ENCODE data around the gene CYLD. TPM values are rescaled to one million over a fixed set of nuclear protein-coding genes. Genes with fewer than 3 reads are reported as not detected.

The CYLD gene
- polyA plus RNA-seq, 1 donor from 2014 or later, result 27.6 TPM

GRCh38 chr16:50765260-50765659 is 23.4 kb downstream of the CYLD start:
- no peaks in the 10 kb centered on the region for H3K27me3 ChIP-seq (ENCODE audit: insufficient read depth, low read depth, low read length)
- H3K9me2 ChIP-seq (ENCODE audit: insufficient read depth, low read length), result no peaks in the 10 kb centered on the region
- H3K79me2 ChIP-seq (replicated peaks; ENCODE audit: insufficient read depth, low read length), result no peaks in the 10 kb centered on the region
- TF ChIP-seq, protein P1, sequence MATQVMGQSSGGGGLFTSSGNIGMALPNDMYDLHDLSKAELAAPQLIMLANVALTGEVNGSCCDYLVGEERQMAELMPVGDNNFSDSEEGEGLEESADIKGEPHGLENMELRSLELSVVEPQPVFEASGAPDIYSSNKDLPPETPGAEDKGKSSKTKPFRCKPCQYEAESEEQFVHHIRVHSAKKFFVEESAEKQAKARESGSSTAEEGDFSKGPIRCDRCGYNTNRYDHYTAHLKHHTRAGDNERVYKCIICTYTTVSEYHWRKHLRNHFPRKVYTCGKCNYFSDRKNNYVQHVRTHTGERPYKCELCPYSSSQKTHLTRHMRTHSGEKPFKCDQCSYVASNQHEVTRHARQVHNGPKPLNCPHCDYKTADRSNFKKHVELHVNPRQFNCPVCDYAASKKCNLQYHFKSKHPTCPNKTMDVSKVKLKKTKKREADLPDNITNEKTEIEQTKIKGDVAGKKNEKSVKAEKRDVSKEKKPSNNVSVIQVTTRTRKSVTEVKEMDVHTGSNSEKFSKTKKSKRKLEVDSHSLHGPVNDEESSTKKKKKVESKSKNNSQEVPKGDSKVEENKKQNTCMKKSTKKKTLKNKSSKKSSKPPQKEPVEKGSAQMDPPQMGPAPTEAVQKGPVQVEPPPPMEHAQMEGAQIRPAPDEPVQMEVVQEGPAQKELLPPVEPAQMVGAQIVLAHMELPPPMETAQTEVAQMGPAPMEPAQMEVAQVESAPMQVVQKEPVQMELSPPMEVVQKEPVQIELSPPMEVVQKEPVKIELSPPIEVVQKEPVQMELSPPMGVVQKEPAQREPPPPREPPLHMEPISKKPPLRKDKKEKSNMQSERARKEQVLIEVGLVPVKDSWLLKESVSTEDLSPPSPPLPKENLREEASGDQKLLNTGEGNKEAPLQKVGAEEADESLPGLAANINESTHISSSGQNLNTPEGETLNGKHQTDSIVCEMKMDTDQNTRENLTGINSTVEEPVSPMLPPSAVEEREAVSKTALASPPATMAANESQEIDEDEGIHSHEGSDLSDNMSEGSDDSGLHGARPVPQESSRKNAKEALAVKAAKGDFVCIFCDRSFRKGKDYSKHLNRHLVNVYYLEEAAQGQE (IDR thresholded peaks at IDR 0.05; ENCODE audit: borderline replicate concordance), result no peak
- no peak for TF ChIP-seq POLR2AphosphoS5 (IDR thresholded peaks at IDR 0.05)
- TF ChIP-seq MXI1 (conservative IDR thresholded peaks at IDR 0.05; ENCODE audit: poor library complexity, severe bottlenecking), result no peak
- no peak for TF ChIP-seq RAD21 (conservative IDR thresholded peaks at IDR 0.05)
- no peak for TF ChIP-seq CTCF (IDR thresholded peaks at IDR 0.05; ENCODE audit: poor library complexity, severe bottlenecking)
- no peak for TF ChIP-seq EP300 (conservative IDR thresholded peaks at IDR 0.05; ENCODE audit: poor library complexity, severe bottlenecking)
- TF ChIP-seq EZH2 (IDR thresholded peaks at IDR 0.05; ENCODE audit: borderline replicate concordance, insufficient read depth, low read length, poor library complexity, severe bottlenecking), result no peak
- no peak for TF ChIP-seq TAF1 (IDR thresholded peaks at IDR 0.05; ENCODE audit: low read depth)
- TF ChIP-seq SMC3 (conservative IDR thresholded peaks at IDR 0.05; ENCODE audit: poor library complexity), result no peak
- no peaks in the 10 kb centered on the region for H4K20me1 ChIP-seq (ENCODE audit: insufficient read depth)
- H3K27ac ChIP-seq (ENCODE audit: low read length), result no peak overlapping the region
- H3F3A ChIP-seq (ENCODE audit: insufficient read depth, low read length, poor library complexity, severe bottlenecking), result no peaks in the 10 kb centered on the region
- no peak overlapping the region for H2AFZ ChIP-seq (ENCODE audit: low read depth, low read length)
- no peak overlapping the region for H3K4me3 ChIP-seq (ENCODE audit: low read length)
- no peak overlapping the region for H3K4me2 ChIP-seq (ENCODE audit: low read length)
- peaks cover 7% of the 10 kb centered on the region for H3K9me3 ChIP-seq (ENCODE audit: low read length)
- peaks cover 4% of the 10 kb centered on the region for H3K36me3 ChIP-seq (ENCODE audit: insufficient read depth, low read length)
- no peak overlapping the region for H3K9ac ChIP-seq (ENCODE audit: low read length)

GRCh38 chr16:50765861-50766260 is 24.0 kb downstream of the CYLD start:
- H3K4me3 ChIP-seq (ENCODE audit: low read length), result no peak overlapping the region
- no peak overlapping the region for H3K4me2 ChIP-seq (ENCODE audit: low read length)
- no peaks in the 10 kb centered on the region for H3K27me3 ChIP-seq (ENCODE audit: insufficient read depth, low read depth, low read length)
- H3K9ac ChIP-seq (ENCODE audit: low read length), result no peak overlapping the region
- H3K9me2 ChIP-seq (ENCODE audit: insufficient read depth, low read length), result no peaks in the 10 kb centered on the region
- H3K27ac ChIP-seq (ENCODE audit: low read length), result no peak overlapping the region
- H3K36me3 ChIP-seq (ENCODE audit: insufficient read depth, low read length), result peaks cover 4% of the 10 kb centered on the region
- no peak for TF ChIP-seq EZH2 (IDR thresholded peaks at IDR 0.05; ENCODE audit: borderline replicate concordance, insufficient read depth, low read length, poor library complexity, severe bottlenecking)
- TF ChIP-seq EP300 (conservative IDR thresholded peaks at IDR 0.05; ENCODE audit: poor library complexity, severe bottlenecking), result no peak
- TF ChIP-seq POLR2AphosphoS5 (IDR thresholded peaks at IDR 0.05), result no peak
- TF ChIP-seq SMC3 (conservative IDR thresholded peaks at IDR 0.05; ENCODE audit: poor library complexity), result no peak
- no peak for TF ChIP-seq MXI1 (conservative IDR thresholded peaks at IDR 0.05; ENCODE audit: poor library complexity, severe bottlenecking)
- TF ChIP-seq TAF1 (IDR thresholded peaks at IDR 0.05; ENCODE audit: low read depth), result no peak
- TF ChIP-seq, protein P1 (IDR thresholded peaks at IDR 0.05; ENCODE audit: borderline replicate concordance), result no peak
- TF ChIP-seq CTCF (IDR thresholded peaks at IDR 0.05; ENCODE audit: poor library complexity, severe bottlenecking), result no peak
- no peak for TF ChIP-seq RAD21 (conservative IDR thresholded peaks at IDR 0.05)
- peaks cover 7% of the 10 kb centered on the region for H3K9me3 ChIP-seq (ENCODE audit: low read length)
- H4K20me1 ChIP-seq (ENCODE audit: insufficient read depth), result no peaks in the 10 kb centered on the region
- H2AFZ ChIP-seq (ENCODE audit: low read depth, low read length), result no peak overlapping the region
- no peaks in the 10 kb centered on the region for H3K79me2 ChIP-seq (replicated peaks; ENCODE audit: insufficient read depth, low read length)
- H3F3A ChIP-seq (ENCODE audit: insufficient read depth, low read length, poor library complexity, severe bottlenecking), result no peaks in the 10 kb centered on the region

Measured in neural cell (in vitro differentiated cells).